ENCODE measurements around the gene BRD3.

The BRD3 gene

GRCh38 chr9:134040781-134041648 is 26.8 kb downstream of the BRD3 start:
- FAIRE-seq = no peak
- no peak for DNase-seq (ENCODE audit: insufficient read length)
- no peak for TF ChIP-seq POLR2AphosphoS5 (IDR thresholded peaks at IDR 0.05; ENCODE audit: low read depth, low read length)
- TF ChIP-seq TAF1 (IDR thresholded peaks at IDR 0.05; ENCODE audit: borderline replicate concordance, low read depth, low read length) = no peak
- TF ChIP-seq POLR2A (IDR thresholded peaks at IDR 0.05; ENCODE audit: low read depth, low read length) = no peak

GRCh38 chr9:134040176-134040565 is 27.7 kb downstream of the BRD3 start:
- DNase-seq (ENCODE audit: insufficient read length) (no peak), FAIRE-seq (no peak)
- TF ChIP-seq POLR2AphosphoS5 (IDR thresholded peaks at IDR 0.05; ENCODE audit: low read depth, low read length) = no peak
- TF ChIP-seq POLR2A (IDR thresholded peaks at IDR 0.05; ENCODE audit: low read depth, low read length) = no peak
- TF ChIP-seq TAF1 (IDR thresholded peaks at IDR 0.05; ENCODE audit: borderline replicate concordance, low read depth, low read length) = no peak

GRCh38 chr9:134039386-134040175 is 28.2 kb downstream of the BRD3 start:
- DNase-seq (ENCODE audit: insufficient read length) (no peak), FAIRE-seq (no peak)
- TF ChIP-seq TAF1 (IDR thresholded peaks at IDR 0.05; ENCODE audit: borderline replicate concordance, low read depth, low read length) (no peak), POLR2A (IDR thresholded peaks at IDR 0.05; ENCODE audit: low read depth, low read length) (no peak), POLR2AphosphoS5 (IDR thresholded peaks at IDR 0.05; ENCODE audit: low read depth, low read length) (no peak)

GRCh38 chr9:134037641-134038040 is 30.2 kb downstream of the BRD3 start:
- no peak for TF ChIP-seq POLR2AphosphoS5 (IDR thresholded peaks at IDR 0.05; ENCODE audit: low read depth, low read length)
- TF ChIP-seq POLR2A (IDR thresholded peaks at IDR 0.05; ENCODE audit: low read depth, low read length) = no peak
- TF ChIP-seq TAF1 (IDR thresholded peaks at IDR 0.05; ENCODE audit: borderline replicate concordance, low read depth, low read length) = no peak
- no peak for DNase-seq (ENCODE audit: insufficient read length)
- no peak for FAIRE-seq

- no peak for FAIRE-seq
- no peak for TF ChIP-seq POLR2AphosphoS5 (IDR thresholded peaks at IDR 0.05; ENCODE audit: low read depth, low read length)
- TF ChIP-seq TAF1 (IDR thresholded peaks at IDR 0.05; ENCODE audit: borderline replicate concordance, low read depth, low read length) = no peak
- no peak for TF ChIP-seq POLR2A (IDR thresholded peaks at IDR 0.05; ENCODE audit: low read depth, low read length)
- DNase-seq (ENCODE audit: insufficient read length) = no peak
Measured at GRCh38 chr9:134036130-134036529, 31.7 kb downstream of the BRD3 start.

GRCh38 chr9:134035041-134036039 is 32.5 kb downstream of the BRD3 start:
- FAIRE-seq = no peak
- no peak for DNase-seq (ENCODE audit: insufficient read length)
- TF ChIP-seq POLR2A (IDR thresholded peaks at IDR 0.05; ENCODE audit: low read depth, low read length) (no peak), POLR2AphosphoS5 (IDR thresholded peaks at IDR 0.05; ENCODE audit: low read depth, low read length) (no peak), TAF1 (IDR thresholded peaks at IDR 0.05; ENCODE audit: borderline replicate concordance, low read depth, low read length) (no peak)

GRCh38 chr9:134034215-134035040 is 33.4 kb downstream of the BRD3 start:
- FAIRE-seq (no peak), DNase-seq (ENCODE audit: insufficient read length) (no peak)
- no peak for TF ChIP-seq POLR2AphosphoS5 (IDR thresholded peaks at IDR 0.05; ENCODE audit: low read depth, low read length)
- no peak for TF ChIP-seq POLR2A (IDR thresholded peaks at IDR 0.05; ENCODE audit: low read depth, low read length)
- no peak for TF ChIP-seq TAF1 (IDR thresholded peaks at IDR 0.05; ENCODE audit: borderline replicate concordance, low read depth, low read length)

- DNase-seq (ENCODE audit: insufficient read length) = no peak
- FAIRE-seq = no peak
- TF ChIP-seq POLR2A (IDR thresholded peaks at IDR 0.05; ENCODE audit: low read depth, low read length) (no peak), TAF1 (IDR thresholded peaks at IDR 0.05; ENCODE audit: borderline replicate concordance, low read depth, low read length) (no peak), POLR2AphosphoS5 (IDR thresholded peaks at IDR 0.05; ENCODE audit: low read depth, low read length) (no peak)
Measured at GRCh38 chr9:134033516-134034214, 34.2 kb downstream of the BRD3 start.

- FAIRE-seq (no peak), DNase-seq (ENCODE audit: insufficient read length) (no peak)
- no peak for TF ChIP-seq POLR2AphosphoS5 (IDR thresholded peaks at IDR 0.05; ENCODE audit: low read depth, low read length)
- TF ChIP-seq POLR2A (IDR thresholded peaks at IDR 0.05; ENCODE audit: low read depth, low read length) = no peak
- TF ChIP-seq TAF1 (IDR thresholded peaks at IDR 0.05; ENCODE audit: borderline replicate concordance, low read depth, low read length) = no peak
Measured at GRCh38 chr9:134032456-134033222, 35.2 kb downstream of the BRD3 start.

All from GM12892 (cell line).